Small intestine (tissue), 7 donors: Measurements from ENCODE around the gene TIMP4. TPM values are rescaled to one million over a fixed set of nuclear protein-coding genes. Genes with fewer than 3 reads are reported as not detected.
A peak's percentile ranks its signal among the peaks of the same experiment; 100 is the strongest.

Experiments used
- DNase-seq, 2 donors: peaks; one replicate each; pipeline versions ENCODE4 v3.0.0 to v3.0.0-alpha.2; 2013
- FAIRE-seq: peaks from 2 replicates; lab custom pipeline; 2012; peaks lifted over from hg19 to GRCh38; lab: Jason Lieb, UNC
- H3K27ac ChIP-seq, 3 donors: one replicate each; pipeline ENCODE4 v1.5.1; 2013; ENCODE audit warnings: low read length in 2 of 3, mild to moderate bottlenecking in 2 of 3, control low read depth in 1 of 3, inconsistent platforms in 1 of 3, low read depth in 1 of 3, moderate library complexity in 1 of 3
- H3K27me3 ChIP-seq, 3 donors: one replicate each; pipeline ENCODE4 v1.6.1; 2013; ENCODE audit warnings: low read length in 3 of 3, inconsistent platforms in 1 of 3; ENCODE audit not compliant: control insufficient read depth in 3 of 3, insufficient read depth in 3 of 3
- H3K36me3 ChIP-seq, 3 donors: one replicate each; pipeline ENCODE4 v1.6.1; 2013; ENCODE audit warnings: low read length in 3 of 3, inconsistent platforms in 1 of 3, low read depth in 1 of 3, mild to moderate bottlenecking in 1 of 3, moderate library complexity in 1 of 3; ENCODE audit not compliant: control insufficient read depth in 3 of 3, insufficient read depth in 2 of 3
- H3K4me1 ChIP-seq, 3 donors: one replicate each; pipeline ENCODE4 v1.6.1; 2013; ENCODE audit warnings: low read length in 2 of 3, inconsistent platforms in 1 of 3, low read depth in 1 of 3, mild to moderate bottlenecking in 1 of 3, moderate library complexity in 1 of 3; ENCODE audit not compliant: control insufficient read depth in 3 of 3, insufficient read depth in 2 of 3
- H3K4me3 ChIP-seq, 3 donors: one replicate each; pipeline ENCODE4 v1.5.1; 2013; ENCODE audit warnings: low read length in 3 of 3, control low read depth in 1 of 3, inconsistent platforms in 1 of 3, low read depth in 1 of 3, mild to moderate bottlenecking in 1 of 3, moderate library complexity in 1 of 3
- H3K9me3 ChIP-seq, 2 donors: one replicate each; pipeline ENCODE4 v1.6.1; 2013; ENCODE audit warnings: low read depth in 1 of 2, low read length in 1 of 2; ENCODE audit not compliant: control insufficient read depth in 2 of 2, insufficient read depth in 1 of 2
- WGBS, 3 donors: extraction: QIAGEN DNeasy Blood & Tissue Kit; methylation state at CpG; one replicate each; pipeline ENCODE4 v1.1.7; 2013; 5-methylcytosine and 5-hydroxymethylcytosine counted together
- polyA plus RNA-seq, 4 donors: library from polyadenylated mRNA; stranded (reverse) in 3 of 4; unstranded in 1 of 4; fragments of 200-250 nt in 3 of 4; fragments of 120-200 nt in 1 of 4; gene quantifications; one replicate each; pipeline versions ENCODE4 v1.2.1 to v1.2.3, GENCODE V29; 2013
- donor health status: healthy with polysubstance abuse.
- donor health status: control.
- donor health status: control.
- donor health status: Bipolar disorder and iron deficiency.
- donor health status: healthy.

The TIMP4 gene
- polyA plus RNA-seq, 4 donors, result 0.64 to 17.8 (median 2.3) TPM

DNA sequence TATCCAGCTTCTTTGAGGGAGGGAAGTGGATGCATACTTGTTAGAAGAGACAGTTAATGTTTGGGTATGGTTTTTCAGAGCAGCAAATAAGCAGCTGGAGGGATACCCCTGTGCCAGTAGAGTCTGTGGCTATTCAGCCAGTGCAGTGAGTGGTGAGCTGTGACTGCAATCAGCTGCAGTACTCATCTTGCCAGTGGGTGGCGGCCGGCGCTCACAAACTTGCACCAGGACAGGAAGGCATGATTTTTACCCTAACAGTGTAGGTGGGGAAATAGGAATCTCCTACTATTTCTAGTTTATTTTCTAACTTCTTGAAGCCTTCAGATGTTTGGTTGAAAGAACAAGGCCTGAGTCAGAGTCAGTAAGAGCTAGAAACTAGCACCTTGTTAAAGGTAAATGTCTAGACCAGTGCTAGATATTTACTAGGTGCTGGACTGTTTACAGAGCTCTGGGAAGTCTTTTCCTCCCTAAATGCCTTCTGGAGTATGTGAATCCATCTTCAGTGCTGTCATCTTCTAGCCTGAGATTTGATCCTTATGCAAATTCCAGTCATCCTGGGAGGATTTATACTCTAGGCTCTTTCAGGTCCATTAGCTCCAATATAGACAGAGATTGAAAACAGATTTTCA lies 23.6 kb downstream of the TIMP4 start:
- FAIRE-seq (no peak), DNase-seq (peak; percentile 74 to 75)
- WGBS, 3 donors, result 0 to 4% (median 0%) methylated on average over 3 of the region's 3 CpGs
- no peaks in the 10 kb centered on the region for H3K9me3 ChIP-seq
- peaks cover 0 to 8% (median 2%) of the 10 kb centered on the region in 3 donors for H3K27me3 ChIP-seq
- H3K4me1 ChIP-seq, result peaks cover 0 to 13% (median 5%) of the 10 kb centered on the region in 3 donors
- no peak overlapping the region for H3K27ac ChIP-seq
- H3K36me3 ChIP-seq, result no peaks in the 10 kb centered on the region
- H3K4me3 ChIP-seq, result no peak overlapping the region

DNA sequence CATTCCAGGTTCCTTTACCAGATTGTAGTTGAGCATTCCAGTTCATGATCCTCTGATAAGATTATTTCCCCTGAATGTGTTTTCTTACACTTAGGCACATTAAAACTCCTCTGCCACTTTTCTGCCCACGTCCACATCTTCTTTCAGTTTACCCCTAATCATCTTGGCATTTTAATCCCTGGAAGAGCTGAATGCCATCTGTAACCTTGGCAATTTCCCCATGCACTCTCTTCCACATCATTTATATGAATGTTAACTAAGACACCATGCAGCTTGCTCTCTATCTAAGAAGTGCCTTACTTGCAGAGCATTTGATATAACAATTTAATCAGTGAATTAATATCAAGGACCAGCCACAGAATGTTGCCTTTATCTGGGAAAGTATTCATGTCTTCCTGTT lies 25.8 kb downstream of the TIMP4 start:
- no peaks in the 10 kb centered on the region for H3K36me3 ChIP-seq
- no peak for DNase-seq
- FAIRE-seq, result no peak
- no peaks in the 10 kb centered on the region for H3K9me3 ChIP-seq
- peaks cover 2 to 8% (median 3%) of the 10 kb centered on the region in 3 donors for H3K27me3 ChIP-seq
- H3K4me3 ChIP-seq, result no peak overlapping the region
- peaks cover 0 to 2% (median 0%) of the 10 kb centered on the region in 3 donors for H3K4me1 ChIP-seq
- H3K27ac ChIP-seq, result no peak overlapping the region
- 20 to 35% (median 33%) methylated on average over 1 of the region's 1 CpG for WGBS, 3 donors

DNA sequence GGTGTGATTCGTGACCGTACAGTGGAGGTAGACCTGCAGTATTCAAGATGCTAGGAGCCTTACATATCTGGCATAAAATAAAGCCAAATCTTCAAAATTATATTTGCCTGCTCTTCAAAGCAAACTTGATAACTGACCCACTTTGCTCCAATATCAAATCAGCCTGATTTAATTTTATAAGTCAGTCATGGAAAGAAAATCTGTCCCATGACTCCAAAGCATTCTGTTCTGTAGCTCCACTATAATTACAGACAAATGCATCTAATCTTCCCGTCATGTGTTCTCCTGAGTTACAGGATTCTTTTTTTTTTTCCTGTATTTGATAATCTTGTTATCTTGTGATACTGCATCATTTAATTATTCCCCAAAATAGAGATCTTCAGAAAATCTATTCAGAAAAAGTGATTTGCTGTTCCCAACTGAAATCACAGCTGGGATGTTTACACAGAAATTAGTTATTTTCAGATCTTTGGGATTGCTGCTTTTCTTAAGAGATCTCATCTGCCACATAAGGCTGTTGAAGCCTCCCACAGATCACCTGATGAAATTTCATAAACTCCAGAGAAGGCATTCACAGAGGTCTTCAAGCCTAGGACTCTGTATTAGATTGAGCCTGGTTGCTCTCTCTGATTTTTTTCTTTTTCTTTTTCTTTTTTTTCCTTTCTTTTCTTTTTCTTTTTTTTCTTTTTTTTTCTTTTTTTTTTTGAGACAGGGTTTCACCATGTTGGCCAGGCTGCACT lies 27.2 kb downstream of the TIMP4 start:
- Histone ChIP-seq H3K4me3 (no peak overlapping the region), H3K27me3 (peaks cover 2 to 8% (median 3%) of the 10 kb centered on the region in 3 donors), H3K27ac (no peak overlapping the region), H3K4me1 (peaks cover 0 to 2% (median 0%) of the 10 kb centered on the region in 3 donors), H3K36me3 (no peaks in the 10 kb centered on the region), H3K9me3 (no peaks in the 10 kb centered on the region)
- 78 to 90% (median 88%) methylated on average over 3 of the region's 3 CpGs for WGBS, 3 donors
- no peak for DNase-seq
- no peak for FAIRE-seq

DNA sequence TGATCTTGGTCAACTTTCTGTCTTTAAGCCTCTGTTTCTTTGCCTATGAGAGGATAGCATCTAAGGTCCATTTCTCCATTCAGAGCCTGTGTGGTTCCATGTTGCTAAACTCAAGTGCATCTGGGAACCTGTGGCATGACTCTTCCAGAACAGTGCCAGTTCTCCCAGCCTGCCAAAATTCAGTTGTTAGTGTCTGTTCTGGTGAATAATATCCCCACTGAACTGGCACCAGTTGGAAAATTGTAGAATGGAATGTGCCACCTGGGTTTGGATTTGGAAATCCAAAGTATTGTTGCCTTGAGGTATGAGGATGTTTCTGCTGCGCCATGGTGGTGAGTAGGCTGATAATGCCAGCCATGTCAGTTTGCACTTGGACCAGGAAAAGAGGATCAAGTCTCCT lies 31.3 kb downstream of the TIMP4 start:
- no peak for FAIRE-seq
- 91 to 97% (median 95%) methylated on average over 1 of the region's 1 CpG for WGBS, 3 donors

DNA sequence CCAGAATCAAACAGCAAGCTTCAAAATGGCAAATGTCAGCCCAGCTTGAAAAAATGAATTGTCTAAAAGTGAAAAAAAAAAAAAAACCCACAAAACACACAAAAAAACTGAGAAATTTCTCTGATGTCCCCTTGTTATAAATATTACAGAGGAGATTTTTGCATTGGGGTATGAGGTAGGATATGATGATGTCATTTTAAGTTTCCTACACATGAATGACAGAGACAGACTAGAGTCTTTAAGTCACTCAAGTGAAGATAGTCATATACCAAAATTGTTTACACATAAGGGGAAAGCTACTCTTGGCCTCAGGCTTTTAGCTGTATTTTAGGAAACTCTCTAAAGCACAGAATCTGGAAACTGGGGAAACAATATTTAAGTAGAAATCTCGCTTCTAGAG lies 32.9 kb downstream of the TIMP4 start:
- 80 to 93% (median 86%) methylated on average over 1 of the region's 1 CpG for WGBS, 3 donors
- no peaks in the 10 kb centered on the region for H3K36me3 ChIP-seq
- no peaks in the 10 kb centered on the region for H3K4me1 ChIP-seq
- no peak overlapping the region for H3K4me3 ChIP-seq
- H3K9me3 ChIP-seq, result no peaks in the 10 kb centered on the region
- FAIRE-seq (no peak), DNase-seq (no peak)
- no peak overlapping the region for H3K27ac ChIP-seq
- peaks cover under 1 to 3% (median 2%) of the 10 kb centered on the region in 3 donors for H3K27me3 ChIP-seq

More for the DNA sequence above, 31.3 kb downstream of the TIMP4 start:
- Histone ChIP-seq H3K9me3 (no peaks in the 10 kb centered on the region), H3K4me1 (no peaks in the 10 kb centered on the region), H3K4me3 (no peak overlapping the region), H3K27me3 (peaks cover 2 to 8% (median 3%) of the 10 kb centered on the region in 3 donors), H3K36me3 (no peaks in the 10 kb centered on the region), H3K27ac (no peak overlapping the region)
- DNase-seq, result no peak

DNA sequence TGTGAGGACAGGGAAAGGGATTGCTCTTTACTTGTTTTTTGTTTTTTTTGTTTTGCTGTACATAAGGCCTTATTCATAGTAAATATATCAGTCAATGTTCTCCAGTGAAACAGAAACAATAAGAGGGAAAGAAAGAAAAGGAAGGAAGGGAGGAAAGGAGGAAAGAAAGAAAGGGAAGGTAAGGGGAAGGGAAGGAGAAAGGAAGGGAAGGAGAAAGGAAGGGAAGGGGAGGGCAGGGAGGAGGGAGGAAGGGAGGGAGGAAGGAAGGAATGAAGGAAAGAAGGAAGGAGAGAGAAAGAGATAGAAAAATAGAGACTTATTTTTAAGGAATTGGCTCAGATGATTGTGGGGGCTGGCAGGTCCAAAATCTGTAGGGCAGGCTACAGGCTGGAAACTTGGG lies 37.2 kb downstream of the TIMP4 start:
- peaks cover 0 to 4% (median 0%) of the 10 kb centered on the region in 3 donors for H3K27me3 ChIP-seq
- no peak for FAIRE-seq
- H3K4me1 ChIP-seq, result no peaks in the 10 kb centered on the region
- no peak overlapping the region for H3K4me3 ChIP-seq
- H3K27ac ChIP-seq, result no peak overlapping the region
- H3K9me3 ChIP-seq, result no peaks in the 10 kb centered on the region
- no peak for DNase-seq
- no peaks in the 10 kb centered on the region for H3K36me3 ChIP-seq

DNA sequence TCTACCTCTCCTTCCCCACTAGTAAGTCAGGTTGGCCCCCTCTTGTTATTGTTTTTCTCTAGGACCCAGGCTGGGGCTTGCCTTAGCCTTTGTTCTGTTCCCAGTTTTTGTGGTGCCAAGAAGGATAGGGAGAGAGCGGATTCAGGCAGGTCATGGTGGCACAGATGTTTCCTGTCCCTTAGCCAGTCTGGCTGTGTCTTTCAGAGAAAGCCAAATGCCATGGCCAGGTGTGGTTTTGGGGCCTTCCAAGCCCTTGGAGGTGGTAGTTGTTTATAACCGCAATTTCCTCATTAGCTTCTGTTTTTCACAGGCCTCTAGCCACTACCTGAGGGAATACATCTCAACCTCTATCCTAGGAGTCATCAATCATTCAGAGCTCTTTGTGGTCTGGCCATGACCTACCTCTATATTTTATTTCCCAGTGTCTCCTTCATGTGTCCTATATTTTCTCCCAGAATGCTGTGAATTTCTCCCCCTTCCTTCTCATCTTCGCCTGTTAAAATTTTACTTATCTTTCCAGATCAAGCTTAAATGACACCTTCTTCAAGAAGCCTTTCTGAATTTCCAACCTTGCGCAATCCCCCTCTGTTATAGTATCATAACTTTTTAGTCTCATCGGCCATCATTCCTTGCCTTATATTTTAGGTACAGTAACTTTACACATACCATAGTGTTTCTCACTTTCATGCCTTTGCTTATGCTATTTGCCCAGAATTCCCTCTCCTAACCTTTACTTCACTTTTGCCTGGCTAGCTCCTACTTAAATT lies 38.2 kb downstream of the TIMP4 start:
- Histone ChIP-seq H3K9me3 (no peaks in the 10 kb centered on the region), H3K27me3 (peaks cover 0 to 4% (median 0%) of the 10 kb centered on the region in 3 donors), H3K4me1 (no peaks in the 10 kb centered on the region), H3K27ac (no peak overlapping the region), H3K4me3 (no peak overlapping the region), H3K36me3 (no peaks in the 10 kb centered on the region)
- DNase-seq (no peak), FAIRE-seq (no peak)
- WGBS, 3 donors, result 69 to 91% (median 81%) methylated on average over 5 of the region's 5 CpGs

DNA sequence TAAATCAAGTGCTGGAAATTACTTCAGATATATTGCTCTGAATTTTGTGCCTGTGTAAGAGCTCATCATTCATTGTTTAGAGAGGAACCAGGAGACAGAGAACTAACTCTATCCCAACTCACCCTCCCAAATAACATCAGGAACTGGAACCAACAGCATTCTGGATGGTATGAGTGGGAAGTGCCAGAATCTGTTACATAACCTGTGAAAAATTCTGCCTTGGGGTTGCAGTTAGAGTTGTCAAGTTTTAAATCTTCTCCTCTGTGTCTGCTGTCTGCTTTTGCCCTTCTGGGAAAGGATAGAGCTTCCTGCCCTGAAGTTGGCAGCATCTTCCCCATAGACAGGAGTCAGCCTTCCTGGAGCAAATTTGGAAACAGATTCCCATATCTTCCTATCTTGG lies 41.2 kb downstream of the TIMP4 start:
- FAIRE-seq (no peak), DNase-seq (no peak)
- peaks cover 0 to 2% (median 0%) of the 10 kb centered on the region in 3 donors for H3K4me1 ChIP-seq
- no peaks in the 10 kb centered on the region for H3K9me3 ChIP-seq
- H3K36me3 ChIP-seq, result no peaks in the 10 kb centered on the region
- peaks cover 0 to 4% (median 0%) of the 10 kb centered on the region in 3 donors for H3K27me3 ChIP-seq
- no peak overlapping the region for H3K27ac ChIP-seq
- no peak overlapping the region for H3K4me3 ChIP-seq
